K562 (cell line): ENCODE results near the gene JUN. TPM values are rescaled to one million over a fixed set of nuclear protein-coding genes. Genes with fewer than 3 reads are reported as not detected.

ENCODE experiments used
- ARNT ChIP-seq, 2 experiments: fragments of 450-650 bp; IDR thresholded peaks; 2 replicates each; pipeline ENCODE4 v1.6.1; 2016; ENCODE audit warnings: mild to moderate bottlenecking in 1 of 2
- CAMTA2 ChIP-seq: fragments of 250-450 bp; sonication (Bioruptor Pico); conservative IDR thresholded peaks from 2 replicates; pipeline ENCODE4 v1.5.1; 2022
- LCOR ChIP-seq: sonication (generic); formaldehyde crosslinking; IDR thresholded peaks from 2 replicates; pipeline ENCODE4 v1.8.0; 2022; ENCODE audit warnings: mild to moderate bottlenecking, missing genetic modification reagents
- MIER1 ChIP-seq: fragments of 450-650 bp; IDR thresholded peaks from 2 replicates; pipeline ENCODE4 v1.6.1; 2016; ENCODE audit warnings: antibody characterized with exemption, mild to moderate bottlenecking, low read depth
- PHB2 ChIP-seq: fragments of 450-650 bp; IDR thresholded peaks from 2 replicates; pipeline ENCODE4 v1.6.1; 2017; ENCODE audit warnings: low read depth
- POU5F1 ChIP-seq: fragments of 150-350 bp; IDR thresholded peaks from 2 replicates; pipeline ENCODE4 v1.6.1; 2014; ENCODE audit warnings: borderline replicate concordance, low read length, low read depth, mild to moderate bottlenecking; ENCODE audit not compliant: partially characterized antibody
- SMARCA4 ChIP-seq: fragments of 450-650 bp; IDR thresholded peaks from 2 replicates; pipeline ENCODE4 v1.6.1; 2016
- SRSF1 ChIP-seq: fragments of 200-400 bp; formaldehyde crosslinking; IDR thresholded peaks from 2 replicates; pipeline ENCODE4 v1.6.1; 2017; ENCODE audit warnings: mild to moderate bottlenecking, low read depth, low read length, moderate library complexity
- ZNF384 ChIP-seq: IDR thresholded peaks from 2 replicates; pipeline ENCODE4 v1.6.1; 2012; ENCODE audit warnings: low read depth, low read length, improper control_type of control experiment
- ZNF644 ChIP-seq: fragments of 200-800 bp; sonication (Bioruptor generic); IDR thresholded peaks from 2 replicates; pipeline ENCODE4 v1.6.1; 2016; ENCODE audit warnings: low read depth, missing genetic modification characterization, missing compliant biosample characterization
- ZZZ3 ChIP-seq: fragments of 450-650 bp; IDR thresholded peaks from 2 replicates; pipeline ENCODE4 v1.6.1; 2016; ENCODE audit warnings: antibody characterized with exemption, mild to moderate bottlenecking, moderate library complexity
- polyA plus RNA-seq, 8 experiments: library from polyadenylated mRNA; depleted of rRNA in 4 of 8; stranded (reverse) in 5 of 8; unstranded in 3 of 8; fragments of >200 nt; fragmentation: Nextera tagmentation in 2 of 8; fragmentation: Illumina TruSeq in 1 of 8; extraction: Ambion mirVana in 2 of 8; extraction: Trizol in 1 of 8; gene quantifications; 2 replicates each; pipeline versions ENCODE4 v1.2.1 to v1.2.3, GENCODE V29; 2011 to 2014; ENCODE audit warnings: inconsistent platforms in 1 of 8, missing spikeins in 1 of 8
- total RNA-seq, 7 experiments: library from RNA; depleted of rRNA in 6 of 7; stranded (reverse); fragments of >200 nt in 6 of 7; fragmentation: Illumina TruSeq in 2 of 7; extraction: Trizol in 2 of 7; gene quantifications; 2 replicates each; pipeline versions ENCODE4 v1.2.1 to v1.2.3, GENCODE V29; 2011 to 2021; ENCODE audit warnings: low replicate concordance in 1 of 7
- TF ChIP-seq, protein P1 (sequence below), 2 experiments: fragments of 450-650 bp; formaldehyde crosslinking in 1 of 2; IDR thresholded peaks; 2 replicates each; pipeline versions ENCODE4 v1.4.0 to v1.6.1; 2014 to 2020; ENCODE audit warnings: mild to moderate bottlenecking in 2 of 2, borderline replicate concordance in 1 of 2, low read depth in 1 of 2
- TF ChIP-seq, protein P2 (sequence below): fragments of 250-450 bp; sonication (Bioruptor Pico); IDR thresholded peaks from 2 replicates; pipeline ENCODE4 v1.5.0; 2021; ENCODE audit warnings: mild to moderate bottlenecking, borderline replicate concordance
- TF ChIP-seq, protein P3 (sequence below): fragments of 450-650 bp; conservative IDR thresholded peaks from 2 replicates; pipeline ENCODE4 v1.6.1; 2016; ENCODE audit warnings: missing genetic modification characterization, low read depth, mild to moderate bottlenecking, control low read depth, missing compliant biosample characterization
- TF ChIP-seq, protein P4 (sequence below): fragments of 250-450 bp; sonication (Bioruptor Pico); IDR thresholded peaks from 2 replicates; pipeline ENCODE4 v1.8.0; 2022; ENCODE audit warnings: inconsistent platforms, mild to moderate bottlenecking, moderate library complexity, borderline replicate concordance

JUN gene
- total and polyA plus RNA-seq, 9 of the 15 experiments (the other 6 are each of a cell fraction or from before 2014, with no cell fraction given) = 0.32 to 23.4 (median 4.0) TPM

DNA sequence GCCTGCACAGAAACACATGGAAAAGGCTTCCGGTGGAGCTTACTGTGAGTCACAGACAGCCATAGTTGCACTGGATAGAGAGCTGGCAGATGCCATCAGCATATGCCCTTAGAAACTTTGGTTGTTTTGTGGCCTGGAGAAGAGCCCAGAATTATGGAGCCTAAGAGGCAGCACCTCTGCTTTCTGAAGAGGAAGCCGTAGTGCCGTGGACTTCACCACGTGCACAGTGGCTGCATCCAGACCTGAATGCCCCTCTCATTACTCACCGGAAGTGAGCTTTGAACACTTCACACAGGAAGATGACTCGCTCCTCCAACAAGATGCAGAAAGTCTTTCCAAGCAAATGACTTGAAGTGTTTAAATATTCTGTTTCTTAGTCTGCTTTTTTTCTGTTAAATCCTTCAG lies 28.4 kb downstream of the JUN start (continued):
- TF ChIP-seq PHB2 = no peak
- TF ChIP-seq, protein P1, sequence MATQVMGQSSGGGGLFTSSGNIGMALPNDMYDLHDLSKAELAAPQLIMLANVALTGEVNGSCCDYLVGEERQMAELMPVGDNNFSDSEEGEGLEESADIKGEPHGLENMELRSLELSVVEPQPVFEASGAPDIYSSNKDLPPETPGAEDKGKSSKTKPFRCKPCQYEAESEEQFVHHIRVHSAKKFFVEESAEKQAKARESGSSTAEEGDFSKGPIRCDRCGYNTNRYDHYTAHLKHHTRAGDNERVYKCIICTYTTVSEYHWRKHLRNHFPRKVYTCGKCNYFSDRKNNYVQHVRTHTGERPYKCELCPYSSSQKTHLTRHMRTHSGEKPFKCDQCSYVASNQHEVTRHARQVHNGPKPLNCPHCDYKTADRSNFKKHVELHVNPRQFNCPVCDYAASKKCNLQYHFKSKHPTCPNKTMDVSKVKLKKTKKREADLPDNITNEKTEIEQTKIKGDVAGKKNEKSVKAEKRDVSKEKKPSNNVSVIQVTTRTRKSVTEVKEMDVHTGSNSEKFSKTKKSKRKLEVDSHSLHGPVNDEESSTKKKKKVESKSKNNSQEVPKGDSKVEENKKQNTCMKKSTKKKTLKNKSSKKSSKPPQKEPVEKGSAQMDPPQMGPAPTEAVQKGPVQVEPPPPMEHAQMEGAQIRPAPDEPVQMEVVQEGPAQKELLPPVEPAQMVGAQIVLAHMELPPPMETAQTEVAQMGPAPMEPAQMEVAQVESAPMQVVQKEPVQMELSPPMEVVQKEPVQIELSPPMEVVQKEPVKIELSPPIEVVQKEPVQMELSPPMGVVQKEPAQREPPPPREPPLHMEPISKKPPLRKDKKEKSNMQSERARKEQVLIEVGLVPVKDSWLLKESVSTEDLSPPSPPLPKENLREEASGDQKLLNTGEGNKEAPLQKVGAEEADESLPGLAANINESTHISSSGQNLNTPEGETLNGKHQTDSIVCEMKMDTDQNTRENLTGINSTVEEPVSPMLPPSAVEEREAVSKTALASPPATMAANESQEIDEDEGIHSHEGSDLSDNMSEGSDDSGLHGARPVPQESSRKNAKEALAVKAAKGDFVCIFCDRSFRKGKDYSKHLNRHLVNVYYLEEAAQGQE (IDR thresholded peaks at IDR 0.05; ENCODE audit: borderline replicate concordance) = no peak
- TF ChIP-seq, protein P1 (CRISPR knock-in tag; IDR thresholded peaks at IDR 0.05; ENCODE audit: low read depth) = no peak
- TF ChIP-seq CAMTA2 (CRISPR knock-in tag) = no peak
- TF ChIP-seq, protein P2, sequence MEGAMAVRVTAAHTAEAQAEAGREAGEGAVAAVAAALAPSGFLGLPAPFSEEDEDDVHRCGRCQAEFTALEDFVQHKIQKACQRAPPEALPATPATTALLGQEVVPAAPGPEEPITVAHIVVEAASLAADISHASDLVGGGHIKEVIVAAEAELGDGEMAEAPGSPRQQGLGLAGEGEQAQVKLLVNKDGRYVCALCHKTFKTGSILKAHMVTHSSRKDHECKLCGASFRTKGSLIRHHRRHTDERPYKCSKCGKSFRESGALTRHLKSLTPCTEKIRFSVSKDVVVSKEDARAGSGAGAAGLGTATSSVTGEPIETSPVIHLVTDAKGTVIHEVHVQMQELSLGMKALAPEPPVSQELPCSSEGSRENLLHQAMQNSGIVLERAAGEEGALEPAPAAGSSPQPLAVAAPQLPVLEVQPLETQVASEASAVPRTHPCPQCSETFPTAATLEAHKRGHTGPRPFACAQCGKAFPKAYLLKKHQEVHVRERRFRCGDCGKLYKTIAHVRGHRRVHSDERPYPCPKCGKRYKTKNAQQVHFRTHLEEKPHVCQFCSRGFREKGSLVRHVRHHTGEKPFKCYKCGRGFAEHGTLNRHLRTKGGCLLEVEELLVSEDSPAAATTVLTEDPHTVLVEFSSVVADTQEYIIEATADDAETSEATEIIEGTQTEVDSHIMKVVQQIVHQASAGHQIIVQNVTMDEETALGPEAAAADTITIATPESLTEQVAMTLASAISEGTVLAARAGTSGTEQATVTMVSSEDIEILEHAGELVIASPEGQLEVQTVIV (CRISPR knock-in tag) = no peak
- no peak for TF ChIP-seq POU5F1
- TF ChIP-seq SMARCA4 = no peak
- no peak for TF ChIP-seq SRSF1
- TF ChIP-seq, protein P3, sequence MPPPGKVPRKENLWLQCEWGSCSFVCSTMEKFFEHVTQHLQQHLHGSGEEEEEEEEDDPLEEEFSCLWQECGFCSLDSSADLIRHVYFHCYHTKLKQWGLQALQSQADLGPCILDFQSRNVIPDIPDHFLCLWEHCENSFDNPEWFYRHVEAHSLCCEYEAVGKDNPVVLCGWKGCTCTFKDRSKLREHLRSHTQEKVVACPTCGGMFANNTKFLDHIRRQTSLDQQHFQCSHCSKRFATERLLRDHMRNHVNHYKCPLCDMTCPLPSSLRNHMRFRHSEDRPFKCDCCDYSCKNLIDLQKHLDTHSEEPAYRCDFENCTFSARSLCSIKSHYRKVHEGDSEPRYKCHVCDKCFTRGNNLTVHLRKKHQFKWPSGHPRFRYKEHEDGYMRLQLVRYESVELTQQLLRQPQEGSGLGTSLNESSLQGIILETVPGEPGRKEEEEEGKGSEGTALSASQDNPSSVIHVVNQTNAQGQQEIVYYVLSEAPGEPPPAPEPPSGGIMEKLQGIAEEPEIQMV (tag) = no peak
- TF ChIP-seq, protein P4, sequence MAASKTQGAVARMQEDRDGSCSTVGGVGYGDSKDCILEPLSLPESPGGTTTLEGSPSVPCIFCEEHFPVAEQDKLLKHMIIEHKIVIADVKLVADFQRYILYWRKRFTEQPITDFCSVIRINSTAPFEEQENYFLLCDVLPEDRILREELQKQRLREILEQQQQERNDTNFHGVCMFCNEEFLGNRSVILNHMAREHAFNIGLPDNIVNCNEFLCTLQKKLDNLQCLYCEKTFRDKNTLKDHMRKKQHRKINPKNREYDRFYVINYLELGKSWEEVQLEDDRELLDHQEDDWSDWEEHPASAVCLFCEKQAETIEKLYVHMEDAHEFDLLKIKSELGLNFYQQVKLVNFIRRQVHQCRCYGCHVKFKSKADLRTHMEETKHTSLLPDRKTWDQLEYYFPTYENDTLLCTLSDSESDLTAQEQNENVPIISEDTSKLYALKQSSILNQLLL = no peak
- TF ChIP-seq ZZZ3 = no peak
- no peak for TF ChIP-seq ZNF644 (tag)
- TF ChIP-seq ZNF384 = no peak
- no peak for TF ChIP-seq MIER1
- TF ChIP-seq ARNT (IDR thresholded peaks at IDR 0.05) = no peak
- 0 out of 2 replicates have a peak, but pooled peaks have one; percentile 36 for TF ChIP-seq LCOR (CRISPR knock-in tag)
